ENCODE data around the gene SMG6. TPM values are rescaled to one million over a fixed set of nuclear protein-coding genes. Genes with fewer than 3 reads are reported as not detected.

The SMG6 gene
- total RNA-seq, 1 experiment from 2014 or later: 13.5 TPM

DNA sequence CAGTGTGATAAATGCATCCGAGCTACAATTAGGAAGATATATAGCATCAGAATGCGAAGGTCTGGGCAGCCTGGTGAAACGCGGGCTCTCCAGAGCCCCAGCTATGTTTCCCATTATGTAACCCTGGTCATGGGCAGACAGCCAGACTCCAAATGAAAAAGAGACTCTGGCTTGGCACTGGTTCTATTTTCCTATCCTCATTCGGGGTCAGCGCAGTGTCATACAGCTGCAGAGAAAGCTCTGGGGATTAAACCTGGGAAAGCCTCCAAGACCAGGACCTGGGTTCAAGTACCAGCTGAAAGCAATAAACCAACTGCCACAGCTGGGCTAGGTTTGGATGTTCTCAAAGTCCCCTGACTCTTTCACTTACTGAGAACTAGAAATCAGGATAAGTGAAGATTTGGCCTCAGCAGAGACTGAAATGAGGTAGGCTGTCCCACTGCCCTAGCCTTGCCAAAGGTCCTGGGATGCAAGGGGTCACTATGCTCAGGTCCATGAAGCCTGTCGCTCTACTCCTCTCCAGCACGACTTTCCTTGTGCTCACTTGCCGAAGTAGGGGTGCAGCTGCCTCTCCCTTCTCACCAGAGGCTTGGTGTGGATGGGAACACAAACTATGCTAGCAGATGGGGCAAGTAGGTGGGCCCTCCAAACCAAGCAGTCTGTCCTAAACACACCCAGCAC lies 123.8 kb downstream of the SMG6 start:
- H3K9me3 Mint-ChIP-seq (ENCODE audit: low read depth, unreplicated experiment): no peaks in the 10 kb centered on the region
- no peaks in the 10 kb centered on the region for H3K4me1 Mint-ChIP-seq (ENCODE audit: low read depth, unreplicated experiment)
- no peak overlapping the region for H3K4me3 Mint-ChIP-seq (ENCODE audit: low read depth, unreplicated experiment)
- H3K27ac Mint-ChIP-seq (ENCODE audit: unreplicated experiment): no peak overlapping the region
- H3K36me3 Mint-ChIP-seq (ENCODE audit: insufficient read depth, unreplicated experiment): no peaks in the 10 kb centered on the region
- no TSS peak for BruUV-seq (replicated peaks)
- CTCF ChIA-PET: interaction anchor here (0.6 kb wide), 1 partner anchor 257 kb away, joined by 3 read pairs; no protein-coding TSS in a partner anchor
- DNase-seq: no peak
- intact Hi-C loops (cut with micrococcal nuclease; ENCODE audit: unreplicated experiment): no loop called here
- TF ChIP-seq, protein P1, sequence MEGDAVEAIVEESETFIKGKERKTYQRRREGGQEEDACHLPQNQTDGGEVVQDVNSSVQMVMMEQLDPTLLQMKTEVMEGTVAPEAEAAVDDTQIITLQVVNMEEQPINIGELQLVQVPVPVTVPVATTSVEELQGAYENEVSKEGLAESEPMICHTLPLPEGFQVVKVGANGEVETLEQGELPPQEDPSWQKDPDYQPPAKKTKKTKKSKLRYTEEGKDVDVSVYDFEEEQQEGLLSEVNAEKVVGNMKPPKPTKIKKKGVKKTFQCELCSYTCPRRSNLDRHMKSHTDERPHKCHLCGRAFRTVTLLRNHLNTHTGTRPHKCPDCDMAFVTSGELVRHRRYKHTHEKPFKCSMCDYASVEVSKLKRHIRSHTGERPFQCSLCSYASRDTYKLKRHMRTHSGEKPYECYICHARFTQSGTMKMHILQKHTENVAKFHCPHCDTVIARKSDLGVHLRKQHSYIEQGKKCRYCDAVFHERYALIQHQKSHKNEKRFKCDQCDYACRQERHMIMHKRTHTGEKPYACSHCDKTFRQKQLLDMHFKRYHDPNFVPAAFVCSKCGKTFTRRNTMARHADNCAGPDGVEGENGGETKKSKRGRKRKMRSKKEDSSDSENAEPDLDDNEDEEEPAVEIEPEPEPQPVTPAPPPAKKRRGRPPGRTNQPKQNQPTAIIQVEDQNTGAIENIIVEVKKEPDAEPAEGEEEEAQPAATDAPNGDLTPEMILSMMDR (IDR thresholded peaks at IDR 0.05; ENCODE audit: unreplicated experiment): no peak
- H3K27me3 Mint-ChIP-seq (ENCODE audit: unreplicated experiment): no peaks in the 10 kb centered on the region

DNA sequence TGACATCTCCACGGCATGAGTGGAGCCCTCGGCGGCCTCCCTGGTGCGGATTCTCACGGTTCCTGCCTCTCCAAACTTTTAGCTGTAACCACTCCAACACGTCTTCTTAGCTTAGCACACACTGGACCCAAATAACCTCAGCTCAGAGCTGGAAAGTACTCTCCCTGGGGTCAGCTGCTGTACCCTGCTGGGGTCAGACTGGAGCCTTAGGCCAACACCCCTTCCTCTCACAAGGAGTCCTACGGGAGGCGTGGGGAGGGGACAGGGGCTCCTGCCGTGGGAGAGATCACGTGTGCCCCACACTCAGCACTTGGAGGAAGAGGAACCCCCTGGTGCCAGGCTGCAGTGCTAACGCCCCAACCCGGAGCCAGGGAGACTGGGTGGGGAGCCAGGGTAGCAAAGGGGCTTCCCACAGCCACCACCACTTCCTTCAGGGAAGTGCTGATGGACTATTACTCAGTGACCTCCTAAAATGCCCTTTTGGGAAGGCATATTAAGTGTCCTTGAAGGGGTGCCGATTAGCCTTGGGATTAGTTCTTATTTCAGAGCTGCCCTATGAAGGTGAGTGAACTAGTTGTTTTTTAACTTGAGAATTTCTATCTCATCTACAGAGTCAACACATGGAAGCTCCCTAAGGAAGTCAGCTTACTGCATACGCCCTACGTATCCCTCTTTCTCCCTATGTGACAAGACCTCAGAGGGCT lies 124.6 kb downstream of the SMG6 start:
- H3K4me1 Mint-ChIP-seq (ENCODE audit: low read depth, unreplicated experiment): no peaks in the 10 kb centered on the region
- CTCF ChIA-PET: interaction anchor here (0.6 kb wide), 1 partner anchor 256 kb away, joined by 3 read pairs; no protein-coding TSS in a partner anchor
- DNase-seq: no peak
- no peak overlapping the region for H3K4me3 Mint-ChIP-seq (ENCODE audit: low read depth, unreplicated experiment)
- H3K9me3 Mint-ChIP-seq (ENCODE audit: low read depth, unreplicated experiment): no peaks in the 10 kb centered on the region
- peaks cover 3% of the 10 kb centered on the region for H3K36me3 Mint-ChIP-seq (ENCODE audit: insufficient read depth, unreplicated experiment)
- no TSS peak for BruUV-seq (replicated peaks)
- no peak overlapping the region for H3K27ac Mint-ChIP-seq (ENCODE audit: unreplicated experiment)
- TF ChIP-seq, protein P1 (IDR thresholded peaks at IDR 0.05; ENCODE audit: unreplicated experiment): no peak
- intact Hi-C loops (cut with micrococcal nuclease; ENCODE audit: unreplicated experiment): no loop called here
- no peaks in the 10 kb centered on the region for H3K27me3 Mint-ChIP-seq (ENCODE audit: unreplicated experiment)

DNA sequence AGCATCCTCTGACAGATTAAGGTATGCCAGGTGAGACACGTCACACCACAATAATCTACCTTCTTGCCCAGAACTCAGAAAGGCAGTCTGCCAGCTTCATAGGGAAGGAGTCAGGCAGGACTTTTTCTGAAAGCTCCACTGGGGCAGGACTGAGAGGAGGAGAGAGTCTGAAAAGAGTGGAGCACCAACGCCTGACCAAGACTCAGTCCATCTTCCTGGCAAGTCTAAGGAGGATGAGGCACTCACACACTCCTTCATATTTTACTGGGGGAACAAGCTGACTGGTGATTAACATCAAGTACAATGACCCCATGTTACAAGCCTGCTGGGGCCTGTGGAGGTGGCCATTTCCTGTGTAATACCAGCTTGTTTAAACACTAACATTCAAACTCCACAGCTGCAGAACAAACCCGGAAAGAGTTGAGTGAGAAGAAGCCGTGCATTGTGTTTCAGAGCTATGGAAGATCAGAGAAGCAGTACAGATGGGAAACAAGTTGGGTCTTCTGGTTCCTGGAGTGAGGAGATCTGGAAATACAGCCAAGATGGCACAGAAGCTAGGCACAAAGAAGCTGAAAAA lies 126.3 kb downstream of the SMG6 start:
- no peak overlapping the region for H3K4me3 Mint-ChIP-seq (ENCODE audit: low read depth, unreplicated experiment)
- intact Hi-C loops (cut with micrococcal nuclease; ENCODE audit: unreplicated experiment): no loop called here
- TF ChIP-seq, protein P1 (IDR thresholded peaks at IDR 0.05; ENCODE audit: unreplicated experiment): no peak
- DNase-seq: no peak
- peaks cover 3% of the 10 kb centered on the region for H3K36me3 Mint-ChIP-seq (ENCODE audit: insufficient read depth, unreplicated experiment)
- CTCF ChIA-PET: no interaction called here
- no peaks in the 10 kb centered on the region for H3K4me1 Mint-ChIP-seq (ENCODE audit: low read depth, unreplicated experiment)
- no peak overlapping the region for H3K27ac Mint-ChIP-seq (ENCODE audit: unreplicated experiment)
- BruUV-seq (replicated peaks): no TSS peak
- H3K9me3 Mint-ChIP-seq (ENCODE audit: low read depth, unreplicated experiment): no peaks in the 10 kb centered on the region
- no peaks in the 10 kb centered on the region for H3K27me3 Mint-ChIP-seq (ENCODE audit: unreplicated experiment)

DNA sequence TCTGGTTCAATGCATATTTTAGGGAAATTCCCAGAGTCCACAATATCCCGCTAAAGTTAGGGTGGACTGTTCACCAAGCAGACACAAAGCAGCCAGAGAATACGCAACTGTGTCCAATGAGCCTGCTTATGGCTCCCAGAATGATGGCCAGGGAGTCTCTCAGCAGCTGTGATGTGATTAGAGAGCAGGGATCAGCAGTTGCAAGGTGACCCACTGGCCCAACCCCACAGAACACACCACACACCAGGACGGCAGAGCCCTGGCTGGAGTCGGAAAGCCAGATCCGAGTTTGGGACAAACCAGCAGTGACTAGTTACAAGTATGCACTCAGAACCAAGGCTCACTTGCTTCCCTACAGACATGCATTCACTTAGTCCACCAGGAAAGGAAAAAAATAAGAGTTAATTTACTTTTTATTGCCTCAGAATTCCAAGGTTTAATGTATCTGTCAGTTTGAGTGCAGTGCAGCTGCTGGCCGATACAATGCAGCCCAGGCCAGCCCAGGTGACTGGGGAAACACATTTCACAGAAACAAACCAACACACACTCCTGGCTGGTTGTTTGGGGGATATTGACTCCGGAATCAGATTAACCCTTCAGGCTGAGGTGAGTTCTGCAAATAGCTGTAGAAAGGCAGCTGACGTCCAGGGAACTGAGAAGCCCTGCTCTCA lies 127.0 kb downstream of the SMG6 start:
- intact Hi-C loops (cut with micrococcal nuclease; ENCODE audit: unreplicated experiment): no loop called here
- Mint-ChIP-seq H3K27ac (ENCODE audit: unreplicated experiment) (no peak overlapping the region), H3K36me3 (ENCODE audit: insufficient read depth, unreplicated experiment) (peaks cover 3% of the 10 kb centered on the region), H3K4me3 (ENCODE audit: low read depth, unreplicated experiment) (no peak overlapping the region), H3K27me3 (ENCODE audit: unreplicated experiment) (no peaks in the 10 kb centered on the region), H3K4me1 (ENCODE audit: low read depth, unreplicated experiment) (no peaks in the 10 kb centered on the region), H3K9me3 (ENCODE audit: low read depth, unreplicated experiment) (no peaks in the 10 kb centered on the region)
- no TSS peak for BruUV-seq (replicated peaks)
- TF ChIP-seq, protein P1 (IDR thresholded peaks at IDR 0.05; ENCODE audit: unreplicated experiment): no peak
- DNase-seq: no peak
- CTCF ChIA-PET: no interaction called here
